Ovary (tissue), 3 donors: ENCODE results near the gene MTCL3.

Experiments
- EP300 ChIP-seq: sonication (generic); formaldehyde crosslinking; IDR thresholded peaks from one replicate; pipeline ENCODE4 v1.6.1; 2017; ENCODE audit warnings: antibody characterized with exemption
- POLR2A ChIP-seq: fragments of 450-650 bp; IDR thresholded peaks from one replicate; pipeline ENCODE4 v1.6.1; 2017; ENCODE audit warnings: antibody characterized with exemption, mild to moderate bottlenecking, moderate library complexity
- TF ChIP-seq, protein P1 (sequence below), 3 donors: fragments of 450-650 bp in 2 of 3; fragments of 200-600 bp in 1 of 3; IDR thresholded peaks; one replicate each; pipeline versions ENCODE4 v1.5.1 to v1.8.0; 2016 to 2022; ENCODE audit warnings: antibody characterized with exemption in 3 of 3, mild to moderate bottlenecking in 1 of 3
- donor health status: DM: no; HTN: no; CAD: no.

DNA sequence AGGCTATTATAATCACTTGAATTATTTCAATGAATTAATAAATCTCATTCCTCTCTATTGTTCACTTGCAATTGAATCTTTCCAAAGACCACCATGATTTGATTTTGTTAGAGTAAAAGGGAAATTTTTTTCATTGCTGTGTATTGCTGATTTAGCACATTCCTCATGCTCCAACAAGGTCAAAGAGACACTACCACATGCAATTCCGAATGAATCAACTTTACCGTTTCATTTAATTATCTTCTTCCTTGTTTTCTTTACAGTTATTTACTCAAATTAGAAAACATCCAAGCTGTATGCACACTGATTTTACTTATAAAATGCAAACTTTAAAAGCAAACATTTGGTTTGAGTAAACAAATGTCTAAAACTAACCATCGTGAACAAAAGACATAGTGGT, 60.9 kb downstream of the MTCL3 start:
- TF ChIP-seq POLR2A: no peak
- TF ChIP-seq, protein P1, sequence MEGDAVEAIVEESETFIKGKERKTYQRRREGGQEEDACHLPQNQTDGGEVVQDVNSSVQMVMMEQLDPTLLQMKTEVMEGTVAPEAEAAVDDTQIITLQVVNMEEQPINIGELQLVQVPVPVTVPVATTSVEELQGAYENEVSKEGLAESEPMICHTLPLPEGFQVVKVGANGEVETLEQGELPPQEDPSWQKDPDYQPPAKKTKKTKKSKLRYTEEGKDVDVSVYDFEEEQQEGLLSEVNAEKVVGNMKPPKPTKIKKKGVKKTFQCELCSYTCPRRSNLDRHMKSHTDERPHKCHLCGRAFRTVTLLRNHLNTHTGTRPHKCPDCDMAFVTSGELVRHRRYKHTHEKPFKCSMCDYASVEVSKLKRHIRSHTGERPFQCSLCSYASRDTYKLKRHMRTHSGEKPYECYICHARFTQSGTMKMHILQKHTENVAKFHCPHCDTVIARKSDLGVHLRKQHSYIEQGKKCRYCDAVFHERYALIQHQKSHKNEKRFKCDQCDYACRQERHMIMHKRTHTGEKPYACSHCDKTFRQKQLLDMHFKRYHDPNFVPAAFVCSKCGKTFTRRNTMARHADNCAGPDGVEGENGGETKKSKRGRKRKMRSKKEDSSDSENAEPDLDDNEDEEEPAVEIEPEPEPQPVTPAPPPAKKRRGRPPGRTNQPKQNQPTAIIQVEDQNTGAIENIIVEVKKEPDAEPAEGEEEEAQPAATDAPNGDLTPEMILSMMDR (IDR thresholded peaks at IDR 0.05): no peak
- no peak for TF ChIP-seq EP300
